Body of pancreas (tissue), 4 donors: Measurements from ENCODE around the gene TRMU. TPM values are rescaled to one million over a fixed set of nuclear protein-coding genes. Genes with fewer than 3 reads are reported as not detected.

Experiments
- ATAC-seq: fragments of 150-250 bp; one replicate; pipeline ENCODE4 v1.9.1; 2016
- DNase-seq, 4 donors: peaks; one replicate each; pipeline ENCODE4 v3.0.0-alpha.2; 2019
- H3K27ac ChIP-seq, 4 donors: fragments of 200-600 bp; sonication (generic); 1 replicate in 3 of 4; 2 replicates in 1 of 4; pipeline versions ENCODE4 v1.5.1 to v1.6.1; 2016 to 2019; ENCODE audit warnings: mild to moderate bottlenecking in 1 of 4, mixed read lengths in 1 of 4, moderate library complexity in 1 of 4
- H3K27me3 ChIP-seq, 2 donors: fragments of 200-600 bp; sonication (generic); one replicate each; pipeline ENCODE4 v1.6.0; 2016; ENCODE audit warnings: mild to moderate bottlenecking in 1 of 2
- H3K36me3 ChIP-seq, 2 donors: fragments of 200-600 bp; sonication (generic); replicated peaks in 1 of 2; 2 replicates each; pipeline ENCODE4 v1.5.1; 2016; ENCODE audit warnings: low read depth in 2 of 2; ENCODE audit not compliant: insufficient read depth in 1 of 2
- H3K4me1 ChIP-seq: fragments of 200-600 bp; sonication (generic); one replicate; pipeline ENCODE4 v1.6.0; 2016
- H3K4me3 ChIP-seq, 2 donors: fragments of 200-600 bp; sonication (generic); 1 replicate in 1 of 2; 2 replicates in 1 of 2; pipeline ENCODE4 v1.5.1; 2016 to 2019
- H3K9me3 ChIP-seq, 3 donors: fragments of 200-600 bp; sonication (generic); 1 replicate in 2 of 3; 2 replicates in 1 of 3; pipeline ENCODE4 v1.5.1; 2016
- CTCF ChIP-seq, 7 experiments: fragments of 450-650 bp in 4 of 7; fragments of 200-600 bp in 3 of 7; sonication (generic) in 3 of 7; IDR thresholded peaks; one replicate each; pipeline ENCODE4 v1.5.1; 2016 to 2019; ENCODE audit warnings: antibody characterized with exemption in 7 of 7
- POLR2A ChIP-seq, 3 donors: fragments of 450-650 bp; IDR thresholded peaks; one replicate each; pipeline ENCODE4 v1.6.1; 2016; ENCODE audit warnings: antibody characterized with exemption in 3 of 3, mild to moderate bottlenecking in 2 of 3
- WGBS, 2 donors: methylation state at CpG; one replicate each; pipeline ENCODE4 v1.1.5; 2017; 5-methylcytosine and 5-hydroxymethylcytosine counted together
- intact Hi-C: fragments of 100-400 bp; cut with DNase I; formaldehyde crosslinking; loops from one replicate; pipeline ENCODE4 v1.15.1; 2023
- total RNA-seq, 2 donors: library from RNA; depleted of rRNA; stranded (reverse); fragments of >200 nt; gene quantifications; one replicate each; pipeline ENCODE4 v1.1.0, GENCODE V29; 2016

The TRMU gene
- total RNA-seq, 2 donors from 2014 or later: 34.2 to 43.5 TPM

DNA sequence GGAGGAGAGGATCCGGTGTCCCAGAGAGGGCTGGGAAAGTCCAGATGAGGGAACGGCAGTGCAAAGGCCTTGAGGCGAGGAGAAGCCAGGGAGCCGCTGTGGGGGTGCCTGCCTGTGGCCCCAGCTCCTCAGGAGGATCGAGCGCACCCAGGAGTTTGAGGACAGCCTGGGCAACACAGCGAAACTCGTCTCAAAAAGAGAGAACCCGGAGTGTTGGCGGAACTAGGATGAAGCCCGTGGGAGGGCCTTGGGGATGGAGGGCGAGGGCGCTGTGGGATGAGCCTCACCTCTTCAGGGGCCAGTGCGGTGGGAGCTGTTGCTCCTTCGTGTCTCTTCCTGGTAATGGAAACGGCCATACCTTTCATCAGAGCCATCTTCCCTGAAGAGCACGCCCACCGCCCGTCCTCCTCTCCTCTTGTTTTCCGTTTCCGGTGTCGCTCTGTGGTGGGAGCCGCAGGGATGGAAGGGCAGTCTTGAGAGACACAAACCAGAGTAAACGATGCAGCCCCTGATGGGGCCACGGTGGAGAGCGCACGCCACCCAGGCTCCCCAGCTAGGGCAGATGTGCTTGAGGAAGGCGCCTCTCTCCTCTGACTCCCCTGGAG, 15.7 kb downstream of the TRMU start:
- Histone ChIP-seq H3K27ac (peak overlapping the region in 3 of 4 donors; percentile 45 to 82 (median 69)), H3K4me1 (peaks cover 84% of the 10 kb centered on the region), H3K4me3 (no peak overlapping the region), H3K9me3 (no peaks in the 10 kb centered on the region), H3K36me3 (peaks cover 9 to 13% of the 10 kb centered on the region in 2 donors), H3K27me3 (no peaks in the 10 kb centered on the region)
- DNase-seq (no peak), ATAC-seq (no peak)
- 87 to 88% methylated on average over 23 to 28 of the region's 28 CpGs for WGBS, 2 donors
- no peak for TF ChIP-seq POLR2A (IDR thresholded peaks at IDR 0.05)
- TF ChIP-seq CTCF (IDR thresholded peaks at IDR 0.05): no peak
- intact Hi-C loops: no loop called here

- Histone ChIP-seq H3K4me1 (peaks cover 79% of the 10 kb centered on the region), H3K27me3 (no peaks in the 10 kb centered on the region), H3K9me3 (no peaks in the 10 kb centered on the region), H3K27ac (peak overlapping the region in 3 of 4 donors; percentile 45 to 82 (median 69)), H3K4me3 (no peak overlapping the region), H3K36me3 (peaks cover 9 to 15% of the 10 kb centered on the region in 2 donors)
- no peak for DNase-seq
- intact Hi-C loops: no loop called here
- no peak for TF ChIP-seq POLR2A (IDR thresholded peaks at IDR 0.05)
- no peak for TF ChIP-seq CTCF (IDR thresholded peaks at IDR 0.05)
- WGBS, 2 donors: 89 to 98% methylated on average over 9 to 21 of the region's 23 CpGs
- no peak for ATAC-seq
These were observed 16.3 kb downstream of the TRMU start for GRCh38 chr22:46351767-46352166.

GRCh38 chr22:46352276-46352675, 16.8 kb downstream of the TRMU start:
- TF ChIP-seq CTCF (IDR thresholded peaks at IDR 0.05) (no peak), POLR2A (IDR thresholded peaks at IDR 0.05) (no peak)
- DNase-seq (no peak), ATAC-seq (no peak)
- Histone ChIP-seq H3K27me3 (no peaks in the 10 kb centered on the region), H3K4me1 (peaks cover 74% of the 10 kb centered on the region), H3K4me3 (no peak overlapping the region), H3K36me3 (peaks cover 9 to 15% of the 10 kb centered on the region in 2 donors), H3K27ac (peak overlapping the region; percentile 47 to 72 (median 69)), H3K9me3 (no peaks in the 10 kb centered on the region)
- WGBS, 2 donors: 77 to 85% methylated on average over 8 to 10 of the region's 10 CpGs
- intact Hi-C loops: no loop called here

- Histone ChIP-seq H3K4me1 (peaks cover 69% of the 10 kb centered on the region), H3K27ac (peak overlapping the region; percentile 66 to 72 (median 69)), H3K27me3 (no peaks in the 10 kb centered on the region), H3K9me3 (no peaks in the 10 kb centered on the region), H3K4me3 (no peak overlapping the region), H3K36me3 (peaks cover 9 to 15% of the 10 kb centered on the region in 2 donors)
- DNase-seq (peak; percentile 89 to 96 (median 95)), ATAC-seq (peak; percentile 89)
- intact Hi-C loops: no loop called here
- WGBS, 2 donors: 50 to 57% methylated on average over 12 to 20 of the region's 20 CpGs
- TF ChIP-seq CTCF (IDR thresholded peaks at IDR 0.05) (peak in 1 of 7 experiments; percentile 5), POLR2A (IDR thresholded peaks at IDR 0.05) (peak in 1 of 3 donors; percentile 18)
These were observed 17.3 kb downstream of the TRMU start for GRCh38 chr22:46352691-46353386.
